HEK293T (cell line): ENCODE results near the gene BNIP3.

ENCODE experiments used
- CTCF ChIA-PET: fragments of 350-600 bp; formaldehyde crosslinking; extraction: SDS; loops from one replicate; lab custom pipeline; 2021; ENCODE audit warnings: antibody characterized with exemption, inconsistent platforms; lab: Yijun Ruan, JAX
- POLR2A ChIA-PET: fragments of 350-600 bp; formaldehyde crosslinking; extraction: SDS; loops from one replicate; lab custom pipeline; 2020; ENCODE audit warnings: antibody characterized with exemption, inconsistent platforms; lab: Yijun Ruan, JAX
- DNase-seq: peaks from one replicate; pipeline ENCODE4 v3.0.0; 2012; ENCODE audit warnings: mixed read lengths; ENCODE audit errors: extremely low spot score
- ARNT ChIP-seq: fragments of 450-650 bp; IDR thresholded peaks from 2 replicates; pipeline ENCODE4 v1.6.1; 2017; ENCODE audit warnings: mild to moderate bottlenecking
- BHLHE40 ChIP-seq: fragments of 450-650 bp; IDR thresholded peaks from 2 replicates; pipeline ENCODE4 v1.6.1; 2016; ENCODE audit warnings: mild to moderate bottlenecking, moderate library complexity, borderline replicate concordance
- CTBP1 ChIP-seq: fragments of 450-650 bp; IDR thresholded peaks from 2 replicates; pipeline ENCODE4 v1.6.1; 2016; ENCODE audit warnings: borderline replicate concordance
- ELF4 ChIP-seq: fragments of 450-650 bp; IDR thresholded peaks from 2 replicates; pipeline ENCODE4 v1.6.1; 2017; ENCODE audit warnings: antibody characterized with exemption
- FOXA1 ChIP-seq: fragments of 450-650 bp; IDR thresholded peaks from 2 replicates; pipeline ENCODE4 v1.6.1; 2016; ENCODE audit warnings: mild to moderate bottlenecking
- FOXK2 ChIP-seq: fragments of 450-650 bp; IDR thresholded peaks from 2 replicates; pipeline ENCODE4 v1.6.1; 2016; ENCODE audit warnings: mild to moderate bottlenecking
- FOXM1 ChIP-seq: fragments of 450-650 bp; IDR thresholded peaks from 2 replicates; pipeline ENCODE4 v1.6.1; 2017; ENCODE audit warnings: mild to moderate bottlenecking, borderline replicate concordance
- HDGF ChIP-seq: fragments of 450-650 bp; IDR thresholded peaks from 2 replicates; pipeline ENCODE4 v1.6.1; 2017; ENCODE audit warnings: antibody characterized with exemption, borderline replicate concordance
- L3MBTL2 ChIP-seq: fragments of 450-650 bp; conservative IDR thresholded peaks from 2 replicates; pipeline ENCODE4 v1.6.1; 2016; ENCODE audit warnings: mild to moderate bottlenecking
- LEF1 ChIP-seq: fragments of 450-650 bp; IDR thresholded peaks from 2 replicates; pipeline ENCODE4 v1.6.1; 2017; ENCODE audit warnings: mild to moderate bottlenecking, borderline replicate concordance
- NFRKB ChIP-seq: fragments of 450-650 bp; IDR thresholded peaks from 2 replicates; pipeline ENCODE4 v1.6.1; 2016; ENCODE audit warnings: mild to moderate bottlenecking, moderate library complexity
- SP1 ChIP-seq: fragments of 450-650 bp; IDR thresholded peaks from 2 replicates; pipeline ENCODE4 v1.6.1; 2017
- SUZ12 ChIP-seq: fragments of 450-650 bp; IDR thresholded peaks from 2 replicates; pipeline ENCODE4 v1.6.1; 2016; ENCODE audit warnings: mild to moderate bottlenecking
- TARDBP ChIP-seq: fragments of 450-650 bp; IDR thresholded peaks from 2 replicates; pipeline ENCODE4 v1.6.1; 2016
- ZNF384 ChIP-seq: fragments of 450-650 bp; IDR thresholded peaks from 2 replicates; pipeline ENCODE4 v1.6.1; 2016
- TF ChIP-seq, protein P1 (sequence below): fragments of 450-650 bp; IDR thresholded peaks from 2 replicates; pipeline ENCODE4 v1.6.1; 2016

BNIP3 gene

DNA sequence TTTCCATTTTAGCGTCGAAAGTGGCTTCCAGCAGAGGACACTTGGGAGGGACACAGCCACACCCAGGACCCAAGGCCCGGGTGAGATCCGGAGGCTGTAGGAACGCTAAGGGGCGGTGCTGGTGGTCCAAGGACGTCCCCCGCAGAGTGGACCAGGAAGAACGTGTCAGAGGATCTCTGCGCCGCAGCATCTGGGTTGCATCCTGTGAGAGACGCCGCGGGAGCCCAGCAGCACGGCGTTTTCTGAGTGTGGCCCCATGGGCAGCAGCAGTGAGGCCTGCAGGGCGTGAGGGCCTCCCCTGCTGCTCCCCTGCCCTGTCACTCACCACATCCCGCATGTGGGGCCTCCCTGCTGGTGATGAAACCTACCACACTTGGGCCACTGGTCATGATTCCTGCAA, 40.5 kb upstream of the BNIP3 start:
- DNase-seq: no peak
- CTCF ChIA-PET: interaction anchor here (0.7 to 1.9 kb wide), 9 partner anchors 9 to 137 kb away, joined by 3 to 10 read pairs (median 4); no protein-coding TSS in a partner anchor
- POLR2A ChIA-PET: no interaction called here
- TF ChIP-seq HDGF (no peak), FOXK2 (no peak), CTBP1 (no peak), SP1 (no peak)

DNA sequence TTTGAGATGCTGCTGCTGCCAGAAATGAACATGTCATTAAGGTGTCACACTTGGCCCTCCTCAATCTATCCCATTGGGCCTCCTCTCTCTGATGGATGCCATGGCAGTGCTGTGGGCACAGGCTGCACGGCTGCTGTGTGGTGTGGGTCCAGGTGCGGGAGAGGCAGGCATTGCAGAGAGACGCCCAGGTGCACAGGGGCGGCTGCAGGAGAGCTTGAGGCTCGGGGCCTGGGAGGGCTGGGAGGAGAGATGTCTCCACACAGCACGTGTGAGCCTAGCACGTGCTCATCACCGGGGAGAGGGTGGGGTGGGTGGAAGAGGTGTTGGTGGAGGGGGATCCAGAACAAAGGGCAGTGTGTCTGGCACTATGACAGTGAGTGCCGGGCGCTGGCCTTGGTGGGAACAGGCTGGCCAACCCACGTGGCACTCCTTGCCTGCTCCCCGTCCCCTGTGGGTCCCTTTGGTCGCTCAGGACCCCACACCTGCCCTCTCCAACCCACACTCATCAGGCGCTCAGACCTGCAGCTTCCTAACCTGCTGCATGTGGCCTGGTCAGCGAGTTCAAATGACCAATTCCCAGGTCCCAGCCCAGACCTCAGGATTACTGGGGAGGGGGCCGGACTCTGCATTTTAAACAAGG, 39.9 kb upstream of the BNIP3 start:
- DNase-seq: no peak
- CTCF ChIA-PET: interaction anchor here (1.0 kb wide), 1 partner anchor 136 kb away, joined by 4 read pairs; no protein-coding TSS in a partner anchor
- POLR2A ChIA-PET: no interaction called here
- TF ChIP-seq CTBP1: no peak
- TF ChIP-seq ARNT: no peak

DNA sequence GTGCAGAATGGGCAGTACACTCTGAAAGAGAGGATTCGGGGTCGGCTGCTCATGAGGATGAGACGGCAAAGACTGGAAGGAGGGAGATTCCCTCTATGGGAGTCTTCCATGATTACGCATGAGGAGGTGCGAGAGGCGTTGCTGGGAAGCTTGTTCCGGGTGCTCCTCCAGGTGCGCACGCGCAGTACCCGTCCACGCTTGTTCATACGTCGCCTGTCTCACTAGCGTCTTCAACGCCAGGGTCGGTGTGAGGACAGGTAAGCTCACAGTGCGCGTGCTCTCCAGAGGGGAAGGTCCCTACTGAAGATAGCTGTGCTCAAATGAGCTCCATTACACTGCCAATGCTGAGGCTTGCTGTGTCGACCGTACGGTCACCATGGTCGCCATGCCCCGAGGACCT, 39.3 kb upstream of the BNIP3 start:
- TF ChIP-seq ZNF384 (no peak), BHLHE40 (no peak), L3MBTL2 (no peak), FOXK2 (no peak), FOXM1 (no peak), HDGF (no peak), LEF1 (no peak), TARDBP (no peak), SP1 (no peak), SUZ12 (no peak), NFRKB (no peak), ELF4 (no peak), ARNT (no peak), FOXA1 (no peak)
- TF ChIP-seq, protein P1, sequence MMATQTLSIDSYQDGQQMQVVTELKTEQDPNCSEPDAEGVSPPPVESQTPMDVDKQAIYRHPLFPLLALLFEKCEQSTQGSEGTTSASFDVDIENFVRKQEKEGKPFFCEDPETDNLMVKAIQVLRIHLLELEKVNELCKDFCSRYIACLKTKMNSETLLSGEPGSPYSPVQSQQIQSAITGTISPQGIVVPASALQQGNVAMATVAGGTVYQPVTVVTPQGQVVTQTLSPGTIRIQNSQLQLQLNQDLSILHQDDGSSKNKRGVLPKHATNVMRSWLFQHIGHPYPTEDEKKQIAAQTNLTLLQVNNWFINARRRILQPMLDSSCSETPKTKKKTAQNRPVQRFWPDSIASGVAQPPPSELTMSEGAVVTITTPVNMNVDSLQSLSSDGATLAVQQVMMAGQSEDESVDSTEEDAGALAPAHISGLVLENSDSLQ: no peak
- POLR2A ChIA-PET: no interaction called here
- DNase-seq: no peak
- CTCF ChIA-PET: interaction anchor here (1.0 kb wide), 1 partner anchor 135 kb away, joined by 4 read pairs; no protein-coding TSS in a partner anchor

DNA sequence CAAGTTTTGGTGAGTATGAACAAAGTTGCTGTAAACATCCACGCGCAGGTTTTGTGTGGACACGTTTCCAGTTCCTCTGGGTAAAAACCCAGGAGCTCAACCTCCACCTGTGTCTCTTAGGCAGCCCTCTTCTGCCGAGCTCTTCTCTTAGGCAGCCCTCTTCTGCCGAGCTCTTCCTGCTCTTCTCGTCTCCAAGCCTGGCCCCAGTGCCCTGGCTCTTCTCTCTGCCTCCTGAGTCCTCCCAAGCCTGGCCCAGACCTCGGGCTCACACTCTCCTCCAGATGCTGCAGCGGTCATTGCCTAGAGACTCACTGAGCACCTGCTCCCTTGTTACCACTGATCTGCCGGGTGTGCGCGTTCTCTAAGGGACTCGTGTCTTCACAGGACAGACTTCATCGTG, 38.7 kb upstream of the BNIP3 start:
- POLR2A ChIA-PET: no interaction called here
- CTCF ChIA-PET: no interaction called here
- no peak for DNase-seq
- no peak for TF ChIP-seq SP1
- TF ChIP-seq HDGF: no peak
- no peak for TF ChIP-seq L3MBTL2
- no peak for TF ChIP-seq BHLHE40
- no peak for TF ChIP-seq NFRKB
- TF ChIP-seq SUZ12: no peak
- no peak for TF ChIP-seq FOXK2
- TF ChIP-seq ZNF384: no peak
- no peak for TF ChIP-seq FOXM1
- no peak for TF ChIP-seq FOXA1
- no peak for TF ChIP-seq LEF1
- TF ChIP-seq TARDBP: no peak
- no peak for TF ChIP-seq ELF4
- no peak for TF ChIP-seq CTBP1
- no peak for TF ChIP-seq ARNT
- TF ChIP-seq, protein P1: no peak

DNA sequence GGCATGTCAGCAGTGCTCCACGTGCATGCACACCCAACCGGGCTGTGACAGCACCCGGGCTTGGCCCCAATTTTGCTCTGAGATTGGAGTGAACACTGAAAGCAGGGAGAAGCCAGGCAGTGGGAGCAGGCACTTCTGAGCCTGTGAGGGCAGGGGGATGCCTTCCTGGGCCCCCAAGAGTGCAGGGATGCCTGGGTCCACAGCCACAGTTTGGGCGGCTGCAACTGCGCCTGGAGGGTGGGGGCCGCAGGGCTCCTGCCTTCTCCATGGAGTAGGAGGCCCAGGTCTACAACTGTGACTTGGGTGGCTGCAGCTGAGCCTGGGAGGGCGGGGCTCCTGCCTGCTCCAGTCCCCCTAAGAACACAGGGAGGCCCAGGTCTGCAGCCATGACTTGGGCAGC, 37.6 kb upstream of the BNIP3 start:
- TF ChIP-seq ELF4 (no peak), FOXA1 (no peak), SUZ12 (no peak), SP1 (no peak), TARDBP (no peak), HDGF (no peak), LEF1 (no peak), CTBP1 (no peak), BHLHE40 (no peak), FOXM1 (no peak)
- TF ChIP-seq, protein P1: no peak
- DNase-seq: no peak
- CTCF ChIA-PET: interaction anchor here (1.3 kb wide), 1 partner anchor 134 kb away, joined by 3 read pairs; no protein-coding TSS in a partner anchor
- POLR2A ChIA-PET: no interaction called here

DNA sequence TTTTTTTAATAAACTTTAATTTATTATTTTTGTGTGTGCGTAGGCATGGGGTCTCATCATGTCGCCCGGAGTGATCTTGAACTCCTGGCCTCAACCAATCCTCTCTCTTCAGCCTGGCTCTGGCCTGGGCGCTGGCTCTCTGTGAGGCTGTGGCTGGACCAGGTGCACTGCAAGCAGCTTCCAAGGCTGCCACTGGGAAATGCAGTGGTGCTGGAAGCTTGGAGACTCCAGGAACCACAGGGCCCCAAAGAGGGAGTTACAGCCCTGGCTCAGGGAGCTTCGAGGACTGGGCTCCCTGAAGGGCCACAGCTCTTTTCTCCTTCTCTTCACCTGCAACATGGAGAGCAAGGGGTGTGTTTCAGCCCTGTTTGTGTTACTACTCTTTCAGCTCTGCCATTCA, 36.7 kb upstream of the BNIP3 start:
- ChIA-PET CTCF (no interaction called here), POLR2A (no interaction called here)
- no peak for DNase-seq
- TF ChIP-seq SP1: no peak
- no peak for TF ChIP-seq FOXA1
- TF ChIP-seq FOXM1: no peak

DNA sequence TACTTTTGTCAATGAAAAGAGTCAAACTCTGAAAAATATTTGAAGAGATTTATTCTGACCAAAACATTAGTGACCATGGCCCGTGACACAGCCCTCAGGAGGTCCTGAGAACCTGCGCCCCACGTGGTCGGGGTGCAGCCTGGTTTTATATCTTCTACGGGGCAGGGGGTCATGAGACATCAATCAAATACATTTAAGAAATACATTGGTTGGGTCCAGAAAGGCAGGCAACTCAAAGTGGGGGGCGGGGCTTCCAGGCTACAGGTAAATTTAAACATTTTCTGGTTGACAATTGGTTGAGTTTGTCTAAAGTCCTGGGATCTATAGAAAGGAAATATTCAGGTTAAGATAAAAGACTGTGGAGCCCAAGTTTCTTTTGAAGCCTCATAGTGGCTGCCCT, 34.8 kb upstream of the BNIP3 start:
- POLR2A ChIA-PET: no interaction called here
- CTCF ChIA-PET: no interaction called here
- no peak for TF ChIP-seq SUZ12
- no peak for TF ChIP-seq FOXM1
- TF ChIP-seq FOXK2: no peak
- no peak for TF ChIP-seq ZNF384
- TF ChIP-seq CTBP1: no peak
- no peak for TF ChIP-seq LEF1
- no peak for TF ChIP-seq TARDBP
- no peak for TF ChIP-seq ARNT
- TF ChIP-seq BHLHE40: no peak
- no peak for TF ChIP-seq NFRKB
- no peak for TF ChIP-seq L3MBTL2
- TF ChIP-seq FOXA1: no peak
- TF ChIP-seq HDGF: no peak
- TF ChIP-seq, protein P1: no peak
- TF ChIP-seq ELF4: no peak
- TF ChIP-seq SP1: no peak
- no peak for DNase-seq
